ENCODE data around the gene DISC1. TPM values are rescaled to one million over a fixed set of nuclear protein-coding genes. Genes with fewer than 3 reads are reported as not detected.

Gene DISC1
- total RNA-seq, 1 experiment from 2014 or later: 0.36 TPM

DNA sequence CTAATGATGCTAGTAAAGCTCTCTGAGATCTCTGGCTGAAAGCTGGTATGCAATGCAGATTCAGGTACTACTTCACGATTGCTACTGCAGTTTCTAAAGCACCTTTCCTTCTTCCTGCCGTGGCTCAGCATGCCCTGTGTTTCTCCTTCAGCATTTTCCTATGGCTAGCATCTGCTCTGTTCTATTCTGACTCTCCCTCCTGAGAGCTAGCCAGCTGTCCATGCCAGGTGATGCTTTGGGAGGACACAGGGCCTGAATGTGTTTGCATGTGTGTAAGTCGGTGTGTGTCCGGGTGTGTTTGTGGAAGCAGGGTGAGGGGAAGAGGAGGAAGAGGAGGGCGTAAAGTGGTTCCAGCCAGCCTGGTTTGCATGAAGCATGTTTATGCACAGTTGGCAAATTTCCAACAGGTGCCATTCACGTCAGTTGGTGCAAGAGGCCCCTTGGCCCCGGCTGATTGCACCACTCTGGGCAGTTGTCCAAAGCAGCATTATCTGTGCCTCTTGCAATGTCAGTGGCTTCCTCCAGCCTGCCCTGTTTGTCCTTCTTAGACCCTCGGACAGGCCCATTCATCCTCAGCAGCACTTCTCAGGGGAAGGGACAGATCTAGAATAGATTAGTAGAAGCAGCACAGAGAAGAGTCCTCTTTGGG lies 433.3 kb downstream of the DISC1 start:
- H3K4me1 ChIP-seq (ENCODE audit: control insufficient read depth, insufficient read depth, low read length): no peaks in the 10 kb centered on the region
- in situ Hi-C loops (cut with HindIII; ENCODE audit: low pct_unique_long_range_greater_than_20kb, low sequenced_read_pairs): no loop called here
- H3K27me3 ChIP-seq (ENCODE audit: control insufficient read depth, insufficient read depth, low read length): no peaks in the 10 kb centered on the region
- ChIA-PET POLR2A (no interaction called here), CTCF (no interaction called here)
- H3K27ac ChIP-seq (ENCODE audit: low read length): no peak overlapping the region
- H3K4me3 ChIP-seq (ENCODE audit: low read depth in 2 of 2, low read length in 2 of 2): no peak overlapping the region
- DNase-seq (ENCODE audit: low read depth, low spot score) (no peak), ATAC-seq (no peak)
- no TSS peak for BruUV-seq (replicated peaks)
- no peaks in the 10 kb centered on the region for H3K36me3 ChIP-seq (ENCODE audit: control insufficient read depth, insufficient read depth, low read length)
- H3K9me3 ChIP-seq (ENCODE audit: control insufficient read depth, insufficient read depth, low read depth, low read length): no peaks in the 10 kb centered on the region
- intact Hi-C loops (cut with micrococcal nuclease; ENCODE audit: unreplicated experiment): no loop called here
- TF ChIP-seq, protein P1, sequence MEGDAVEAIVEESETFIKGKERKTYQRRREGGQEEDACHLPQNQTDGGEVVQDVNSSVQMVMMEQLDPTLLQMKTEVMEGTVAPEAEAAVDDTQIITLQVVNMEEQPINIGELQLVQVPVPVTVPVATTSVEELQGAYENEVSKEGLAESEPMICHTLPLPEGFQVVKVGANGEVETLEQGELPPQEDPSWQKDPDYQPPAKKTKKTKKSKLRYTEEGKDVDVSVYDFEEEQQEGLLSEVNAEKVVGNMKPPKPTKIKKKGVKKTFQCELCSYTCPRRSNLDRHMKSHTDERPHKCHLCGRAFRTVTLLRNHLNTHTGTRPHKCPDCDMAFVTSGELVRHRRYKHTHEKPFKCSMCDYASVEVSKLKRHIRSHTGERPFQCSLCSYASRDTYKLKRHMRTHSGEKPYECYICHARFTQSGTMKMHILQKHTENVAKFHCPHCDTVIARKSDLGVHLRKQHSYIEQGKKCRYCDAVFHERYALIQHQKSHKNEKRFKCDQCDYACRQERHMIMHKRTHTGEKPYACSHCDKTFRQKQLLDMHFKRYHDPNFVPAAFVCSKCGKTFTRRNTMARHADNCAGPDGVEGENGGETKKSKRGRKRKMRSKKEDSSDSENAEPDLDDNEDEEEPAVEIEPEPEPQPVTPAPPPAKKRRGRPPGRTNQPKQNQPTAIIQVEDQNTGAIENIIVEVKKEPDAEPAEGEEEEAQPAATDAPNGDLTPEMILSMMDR (IDR thresholded peaks at IDR 0.05): no peak
- TF ChIP-seq SIN3A (IDR thresholded peaks at IDR 0.05; ENCODE audit: borderline replicate concordance, insufficient read depth, low read depth, low read length): no peak
- no peak for TF ChIP-seq POLR2AphosphoS5 (IDR thresholded peaks at IDR 0.05; ENCODE audit: low read depth, low read length)
- TF ChIP-seq, protein P2, sequence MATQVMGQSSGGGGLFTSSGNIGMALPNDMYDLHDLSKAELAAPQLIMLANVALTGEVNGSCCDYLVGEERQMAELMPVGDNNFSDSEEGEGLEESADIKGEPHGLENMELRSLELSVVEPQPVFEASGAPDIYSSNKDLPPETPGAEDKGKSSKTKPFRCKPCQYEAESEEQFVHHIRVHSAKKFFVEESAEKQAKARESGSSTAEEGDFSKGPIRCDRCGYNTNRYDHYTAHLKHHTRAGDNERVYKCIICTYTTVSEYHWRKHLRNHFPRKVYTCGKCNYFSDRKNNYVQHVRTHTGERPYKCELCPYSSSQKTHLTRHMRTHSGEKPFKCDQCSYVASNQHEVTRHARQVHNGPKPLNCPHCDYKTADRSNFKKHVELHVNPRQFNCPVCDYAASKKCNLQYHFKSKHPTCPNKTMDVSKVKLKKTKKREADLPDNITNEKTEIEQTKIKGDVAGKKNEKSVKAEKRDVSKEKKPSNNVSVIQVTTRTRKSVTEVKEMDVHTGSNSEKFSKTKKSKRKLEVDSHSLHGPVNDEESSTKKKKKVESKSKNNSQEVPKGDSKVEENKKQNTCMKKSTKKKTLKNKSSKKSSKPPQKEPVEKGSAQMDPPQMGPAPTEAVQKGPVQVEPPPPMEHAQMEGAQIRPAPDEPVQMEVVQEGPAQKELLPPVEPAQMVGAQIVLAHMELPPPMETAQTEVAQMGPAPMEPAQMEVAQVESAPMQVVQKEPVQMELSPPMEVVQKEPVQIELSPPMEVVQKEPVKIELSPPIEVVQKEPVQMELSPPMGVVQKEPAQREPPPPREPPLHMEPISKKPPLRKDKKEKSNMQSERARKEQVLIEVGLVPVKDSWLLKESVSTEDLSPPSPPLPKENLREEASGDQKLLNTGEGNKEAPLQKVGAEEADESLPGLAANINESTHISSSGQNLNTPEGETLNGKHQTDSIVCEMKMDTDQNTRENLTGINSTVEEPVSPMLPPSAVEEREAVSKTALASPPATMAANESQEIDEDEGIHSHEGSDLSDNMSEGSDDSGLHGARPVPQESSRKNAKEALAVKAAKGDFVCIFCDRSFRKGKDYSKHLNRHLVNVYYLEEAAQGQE (IDR thresholded peaks at IDR 0.05; ENCODE audit: insufficient read depth in 1 of 2, low read depth in 2 of 2, low read length in 1 of 2): no peak
- TF ChIP-seq TCF7L2 (IDR thresholded peaks at IDR 0.05; ENCODE audit: low read depth, low read length): no peak

DNA sequence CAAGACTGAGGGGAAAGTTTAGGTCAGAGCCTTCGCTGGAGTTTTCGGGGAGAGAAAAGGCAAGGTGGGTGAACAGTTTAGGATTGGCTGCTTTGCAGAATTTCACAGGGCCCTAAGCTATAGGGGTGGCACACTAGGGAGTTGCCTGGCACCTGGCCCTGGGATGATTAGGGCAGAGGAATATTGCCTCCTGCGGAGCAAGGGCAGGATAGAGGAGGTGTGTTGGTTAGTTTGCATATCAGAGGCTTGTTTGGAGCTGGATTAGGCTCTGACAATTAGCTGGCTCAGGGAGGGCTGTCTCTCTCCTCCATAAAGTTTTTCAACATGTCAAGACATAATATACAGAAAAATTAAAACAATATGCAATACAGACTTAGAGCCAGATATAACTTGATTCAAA lies 436.4 kb downstream of the DISC1 start:
- TF ChIP-seq, protein P2 (IDR thresholded peaks at IDR 0.05; ENCODE audit: insufficient read depth in 1 of 2, low read depth in 2 of 2, low read length in 1 of 2): no peak
- no peak for TF ChIP-seq TCF7L2 (IDR thresholded peaks at IDR 0.05; ENCODE audit: low read depth, low read length)
- TF ChIP-seq, protein P1 (IDR thresholded peaks at IDR 0.05): no peak
- no peak for TF ChIP-seq SIN3A (IDR thresholded peaks at IDR 0.05; ENCODE audit: borderline replicate concordance, insufficient read depth, low read depth, low read length)
- TF ChIP-seq POLR2AphosphoS5 (IDR thresholded peaks at IDR 0.05; ENCODE audit: low read depth, low read length): no peak
- intact Hi-C loops (cut with micrococcal nuclease; ENCODE audit: unreplicated experiment) (no loop called here), in situ Hi-C loops (cut with HindIII; ENCODE audit: low pct_unique_long_range_greater_than_20kb, low sequenced_read_pairs) (no loop called here)
- no peaks in the 10 kb centered on the region for H3K4me1 ChIP-seq (ENCODE audit: control insufficient read depth, insufficient read depth, low read length)
- no peak overlapping the region for H3K27ac ChIP-seq (ENCODE audit: low read length)
- H3K27me3 ChIP-seq (ENCODE audit: control insufficient read depth, insufficient read depth, low read length): no peaks in the 10 kb centered on the region
- H3K9me3 ChIP-seq (ENCODE audit: control insufficient read depth, insufficient read depth, low read depth, low read length): no peaks in the 10 kb centered on the region
- ATAC-seq (no peak), DNase-seq (ENCODE audit: low read depth, low spot score) (no peak)
- ChIA-PET CTCF (no interaction called here), POLR2A (no interaction called here)
- no peak overlapping the region for H3K4me3 ChIP-seq (ENCODE audit: low read depth in 2 of 2, low read length in 2 of 2)
- no peaks in the 10 kb centered on the region for H3K36me3 ChIP-seq (ENCODE audit: control insufficient read depth, insufficient read depth, low read length)
- BruUV-seq (replicated peaks): no TSS peak
